Spleen (tissue), 11 donors: Measurements from ENCODE around the gene SYNGR1. TPM values are rescaled to one million over a fixed set of nuclear protein-coding genes. Genes with fewer than 3 reads are reported as not detected.

Experiments used
- DNase-seq: peaks from one replicate; pipeline ENCODE4 v3.0.0-alpha.2; 2020
- H3K27ac ChIP-seq, 8 donors: fragments of 200-600 bp; sonication (generic) in 7 of 8; 1 replicate in 4 of 8; 2 replicates in 4 of 8; pipeline versions ENCODE4 v1.5.0 to v1.8.0; 2016 to 2021; ENCODE audit warnings: inconsistent platforms in 4 of 8, mild to moderate bottlenecking in 4 of 8, moderate library complexity in 1 of 8
- H3K27me3 ChIP-seq, 7 donors: fragments of 200-600 bp; sonication (generic) in 6 of 7; replicated peaks in 1 of 7; 1 replicate in 4 of 7; 2 replicates in 3 of 7; pipeline versions ENCODE4 v1.5.0 to v1.8.0; 2016 to 2021; ENCODE audit warnings: inconsistent platforms in 3 of 7, mild to moderate bottlenecking in 1 of 7
- H3K36me3 ChIP-seq, 6 donors: fragments of 200-600 bp; sonication (generic) in 5 of 6; 1 replicate in 4 of 6; 2 replicates in 2 of 6; pipeline versions ENCODE4 v1.5.0 to v1.8.0; 2016 to 2021; ENCODE audit warnings: inconsistent platforms in 2 of 6
- H3K4me1 ChIP-seq, 6 donors: fragments of 200-600 bp; sonication (generic) in 5 of 6; 1 replicate in 3 of 6; 2 replicates in 3 of 6; pipeline versions ENCODE4 v1.5.0 to v1.8.0; 2016 to 2021; ENCODE audit warnings: inconsistent platforms in 3 of 6
- H3K4me3 ChIP-seq, 8 donors: fragments of 200-600 bp; sonication (generic) in 7 of 8; 1 replicate in 4 of 8; 2 replicates in 4 of 8; pipeline versions ENCODE4 v1.5.0 to v1.8.0; 2016 to 2021; ENCODE audit warnings: inconsistent platforms in 4 of 8, mild to moderate bottlenecking in 4 of 8, moderate library complexity in 2 of 8
- H3K9me3 ChIP-seq, 8 donors: fragments of 200-600 bp; sonication (generic) in 7 of 8; 1 replicate in 4 of 8; 2 replicates in 4 of 8; pipeline versions ENCODE4 v1.5.0 to v1.8.0; 2016 to 2021; ENCODE audit warnings: inconsistent platforms in 4 of 8
- CTCF ChIP-seq, 11 experiments: fragments of 200-600 bp in 7 of 11; fragments of 450-650 bp in 4 of 11; sonication (generic) in 4 of 11; IDR thresholded peaks in 8 of 11; conservative IDR thresholded peaks in 3 of 11; 1 replicate in 7 of 11; 2 replicates in 4 of 11; pipeline versions ENCODE4 v1.4.0 to v1.8.0; 2016 to 2021; ENCODE audit warnings: antibody characterized with exemption in 11 of 11, inconsistent platforms in 4 of 11, mild to moderate bottlenecking in 1 of 11
- POLR2A ChIP-seq, 3 donors: fragments of 450-650 bp; IDR thresholded peaks; one replicate each; pipeline ENCODE4 v1.5.1; 2017; ENCODE audit warnings: antibody characterized with exemption in 3 of 3, mild to moderate bottlenecking in 1 of 3
- POLR2AphosphoS5 ChIP-seq, 3 donors: sonication (generic); formaldehyde crosslinking; IDR thresholded peaks; one replicate each; pipeline ENCODE4 v1.5.1; 2017; ENCODE audit warnings: antibody characterized with exemption in 3 of 3
- WGBS, 5 donors: extraction: QIAGEN DNeasy Blood & Tissue Kit in 3 of 5; methylation state at CpG; one replicate each; pipeline versions ENCODE4 v1.1.5 to v1.1.7; 2013 to 2018; 5-methylcytosine and 5-hydroxymethylcytosine counted together
- intact Hi-C: fragments of 100-400 bp; cut with DNase I; formaldehyde crosslinking; loops from one replicate; pipeline ENCODE4 v1.15.0; 2023; ENCODE audit warnings: low total_unique reads
- polyA plus RNA-seq, 3 donors: library from polyadenylated mRNA; stranded (reverse); fragments of 200-250 nt; gene quantifications; one replicate each; pipeline ENCODE4 v1.2.1, GENCODE V29; 2013
- total RNA-seq, 7 donors: library from RNA; depleted of rRNA in 3 of 7; stranded (reverse); fragments of >200 nt in 3 of 7; fragmentation: NEBNext Ultra II Directional in 4 of 7; extraction: Animal tissue kit (Norgen Biotek cat#: 25700) in 4 of 7; gene quantifications; one replicate each; pipeline versions ENCODE4 v1.1.0 to v1.2.1, GENCODE V29; 2016 to 2021
- donor health status: healthy with polysubstance abuse.
- donor health status: DM: no; HTN: no; CAD: no; lungs with moderate emphysema.
- donor health status: DM: no; HTN: no; CAD: no.
- donor health status: Bipolar disorder and iron deficiency.
- donor health status: healthy.
- donor health status: DM: no; HTN: no; CAD: no.
- donor health status: DM: yes; HTN: yes; CAD: no.

SYNGR1 gene
- total and polyA plus RNA-seq, 10 donors, result 8.0 to 35.1 (median 13.3) TPM

- WGBS, 5 donors, result 80 to 91% (median 82%) methylated on average over 9 of the region's 9 CpGs
- intact Hi-C loops, result no loop called here
- Histone ChIP-seq H3K9me3 (no peaks in the 10 kb centered on the region), H3K27me3 (no peaks in the 10 kb centered on the region), H3K27ac (no peak overlapping the region), H3K36me3 (peaks cover 0 to 8% (median 0%) of the 10 kb centered on the region in 6 donors), H3K4me3 (no peak overlapping the region), H3K4me1 (peaks cover 0 to 17% (median 3%) of the 10 kb centered on the region in 6 donors)
- no peak for TF ChIP-seq CTCF (IDR thresholded peaks at IDR 0.05 in 8 of 11, conservative IDR thresholded peaks at IDR 0.05 in 3 of 11)
- TF ChIP-seq POLR2A (IDR thresholded peaks at IDR 0.05), result no peak
- TF ChIP-seq POLR2AphosphoS5 (IDR thresholded peaks at IDR 0.05), result no peak
- no peak for DNase-seq
These were observed 9.9 kb downstream of the SYNGR1 start for GRCh38 chr22:39359659-39360195.

GRCh38 chr22:39360242-39360641 is 10.5 kb downstream of the SYNGR1 start:
- TF ChIP-seq CTCF (IDR thresholded peaks at IDR 0.05 in 8 of 11, conservative IDR thresholded peaks at IDR 0.05 in 3 of 11), result no peak
- TF ChIP-seq POLR2AphosphoS5 (IDR thresholded peaks at IDR 0.05), result no peak
- no peak for TF ChIP-seq POLR2A (IDR thresholded peaks at IDR 0.05)
- no peak overlapping the region for H3K4me3 ChIP-seq
- H3K9me3 ChIP-seq, result no peaks in the 10 kb centered on the region
- intact Hi-C loops, result no loop called here
- H3K4me1 ChIP-seq, result peaks cover 0 to 21% (median 7%) of the 10 kb centered on the region in 6 donors
- no peaks in the 10 kb centered on the region for H3K27me3 ChIP-seq
- H3K27ac ChIP-seq, result no peak overlapping the region
- H3K36me3 ChIP-seq, result peaks cover 0 to 8% (median 0%) of the 10 kb centered on the region in 6 donors
- DNase-seq, result no peak
- 80 to 93% (median 90%) methylated on average over 18 of the region's 18 CpGs for WGBS, 5 donors

- Histone ChIP-seq H3K27ac (no peak overlapping the region), H3K4me1 (peaks cover 0 to 26% (median 10%) of the 10 kb centered on the region in 6 donors), H3K27me3 (no peaks in the 10 kb centered on the region), H3K9me3 (no peaks in the 10 kb centered on the region), H3K36me3 (peaks cover 0 to 8% (median 0%) of the 10 kb centered on the region in 6 donors), H3K4me3 (no peak overlapping the region)
- WGBS, 5 donors, result 69 to 88% (median 76%) methylated on average over 13 to 14 of the region's 14 CpGs
- TF ChIP-seq POLR2A (IDR thresholded peaks at IDR 0.05) (no peak), POLR2AphosphoS5 (IDR thresholded peaks at IDR 0.05) (no peak), CTCF (IDR thresholded peaks at IDR 0.05 in 8 of 11, conservative IDR thresholded peaks at IDR 0.05 in 3 of 11) (no peak)
- intact Hi-C loops, result no loop called here
- DNase-seq, result no peak
These were observed 11.1 kb downstream of the SYNGR1 start for GRCh38 chr22:39360674-39361413.

GRCh38 chr22:39361496-39361895 is 11.7 kb downstream of the SYNGR1 start:
- intact Hi-C loops, result no loop called here
- Histone ChIP-seq H3K27ac (no peak overlapping the region), H3K9me3 (no peaks in the 10 kb centered on the region), H3K27me3 (no peaks in the 10 kb centered on the region), H3K36me3 (peaks cover 0 to 8% (median 0%) of the 10 kb centered on the region in 6 donors), H3K4me1 (peaks cover 0 to 31% (median 11%) of the 10 kb centered on the region in 6 donors), H3K4me3 (no peak overlapping the region)
- WGBS, 5 donors, result 87 to 95% (median 95%) methylated on average over 6 to 7 of the region's 7 CpGs
- TF ChIP-seq POLR2AphosphoS5 (IDR thresholded peaks at IDR 0.05), result no peak
- TF ChIP-seq POLR2A (IDR thresholded peaks at IDR 0.05), result no peak
- TF ChIP-seq CTCF (IDR thresholded peaks at IDR 0.05 in 8 of 11, conservative IDR thresholded peaks at IDR 0.05 in 3 of 11), result no peak
- no peak for DNase-seq
